ENCODE measurements around the gene CCR4. TPM values are rescaled to one million over a fixed set of nuclear protein-coding genes. Genes with fewer than 3 reads are reported as not detected.

CCR4 gene
- total RNA-seq, 1 experiment from 2014 or later: 0.22 TPM

GRCh38 chr3:32912046-32912445, 39.4 kb upstream of the CCR4 start:
- ChIA-PET CTCF (interaction anchor here (0.6 to 1.4 kb wide), 2 partner anchors 9 to 180 kb away, joined by 4 to 6 read pairs; no protein-coding TSS in a partner anchor), POLR2A (no interaction called here)
- TF ChIP-seq CBFB (CRISPR knock-in tag; IDR thresholded peaks at IDR 0.05; ENCODE audit: low read depth) (no peak), ZNF263 (CRISPR knock-in tag; IDR thresholded peaks at IDR 0.05; ENCODE audit: low read depth) (no peak)
- DNase-seq (ENCODE audit: low spot score) (no peak), ATAC-seq (no peak)
- Mint-ChIP-seq H3K9me3 (0 out of 2 replicates have a peak, but pooled peaks cover 3% of the 10 kb centered on the region), H3K4me3 (no peak overlapping the region), H3K4me1 (no peaks in the 10 kb centered on the region), H3K27ac (no peak overlapping the region), H3K36me3 (no peaks in the 10 kb centered on the region), H3K27me3 (ENCODE audit: low read depth) (no peaks in the 10 kb centered on the region)

- no peaks in the 10 kb centered on the region for H3K36me3 Mint-ChIP-seq
- H3K27ac Mint-ChIP-seq: no peak overlapping the region
- no peaks in the 10 kb centered on the region; the same call in 1 of the 2 replicates for H3K27me3 Mint-ChIP-seq (ENCODE audit: low read depth)
- CTCF ChIA-PET: interaction anchor here (0.7 to 1.4 kb wide), 3 partner anchors 11 to 85 kb away, joined by 3 to 6 read pairs (median 4); no protein-coding TSS in a partner anchor
- ATAC-seq (peak; percentile 33), DNase-seq (ENCODE audit: low spot score) (no peak)
- POLR2A ChIA-PET: no interaction called here
- H3K4me3 Mint-ChIP-seq: no peak overlapping the region
- H3K9me3 Mint-ChIP-seq: 0 out of 2 replicates have a peak, but pooled peaks cover 3% of the 10 kb centered on the region
- TF ChIP-seq FOXP1 (CRISPR knock-in tag; IDR thresholded peaks at IDR 0.05; ENCODE audit: borderline replicate concordance): no peak
- no peak for TF ChIP-seq TEAD1 (CRISPR knock-in tag; IDR thresholded peaks at IDR 0.05)
- H3K4me1 Mint-ChIP-seq: no peaks in the 10 kb centered on the region
Measured at GRCh38 chr3:32913790-32914446, 37.5 kb upstream of the CCR4 start.

- Mint-ChIP-seq H3K27ac (no peak overlapping the region), H3K9me3 (no peaks in the 10 kb centered on the region), H3K4me3 (no peak overlapping the region), H3K4me1 (no peaks in the 10 kb centered on the region), H3K36me3 (no peaks in the 10 kb centered on the region), H3K27me3 (ENCODE audit: low read depth) (no peaks in the 10 kb centered on the region; the same call in 1 of the 2 replicates)
- POLR2A ChIA-PET: no interaction called here
- DNase-seq (ENCODE audit: low spot score) (no peak), ATAC-seq (no peak)
- TF ChIP-seq ZNF512 (CRISPR knock-in tag; IDR thresholded peaks at IDR 0.05; ENCODE audit: borderline replicate concordance) (no peak), AFF4 (CRISPR knock-in tag; IDR thresholded peaks at IDR 0.05; ENCODE audit: borderline replicate concordance) (no peak), ESRRA (CRISPR knock-in tag; IDR thresholded peaks at IDR 0.05; ENCODE audit: borderline replicate concordance) (no peak), ZNF532 (CRISPR knock-in tag; IDR thresholded peaks at IDR 0.05; ENCODE audit: borderline replicate concordance) (no peak), JUN (CRISPR knock-in tag; IDR thresholded peaks at IDR 0.05) (no peak), SP1 (CRISPR knock-in tag; conservative IDR thresholded peaks at IDR 0.05) (no peak), ZSCAN18 (CRISPR knock-in tag; IDR thresholded peaks at IDR 0.05) (no peak), ZNF317 (CRISPR knock-in tag; IDR thresholded peaks at IDR 0.05; ENCODE audit: borderline replicate concordance, low read depth) (no peak), ATF6 (CRISPR knock-in tag; IDR thresholded peaks at IDR 0.05) (no peak), FOXP4 (CRISPR knock-in tag; IDR thresholded peaks at IDR 0.05) (no peak)
- CTCF ChIA-PET: no interaction called here
Measured at GRCh38 chr3:32919920-32920319, 31.5 kb upstream of the CCR4 start.
